Keratinocyte (primary cell): Measurements from ENCODE around the gene RHOT1. TPM values are rescaled to one million over a fixed set of nuclear protein-coding genes. Genes with fewer than 3 reads are reported as not detected.

Experiments
- DNase-seq: peaks from one replicate; pipeline ENCODE4 v3.0.0-alpha.2; 2011; ENCODE audit warnings: low read depth, missing footprints, low spot score
- FAIRE-seq: peaks from 2 replicates; lab custom pipeline; 2011; peaks lifted over from hg19 to GRCh38; lab: Jason Lieb, UNC
- H2AFZ ChIP-seq: 2 replicates; pipeline ENCODE4 v1.6.0; 2012; ENCODE audit warnings: low read length, control low read depth, inconsistent platforms; ENCODE audit not compliant: control insufficient read depth
- H3K27ac ChIP-seq: 2 replicates; pipeline ENCODE4 v1.5.1; 2011; ENCODE audit warnings: low read length; ENCODE audit not compliant: control insufficient read depth, insufficient read depth
- H3K27me3 ChIP-seq: 3 replicates; pipeline ENCODE4 v1.6.0; 2011; ENCODE audit warnings: low read length; ENCODE audit not compliant: control insufficient read depth, insufficient read depth; ENCODE audit errors: extremely low read depth
- H3K36me3 ChIP-seq, 2 experiments: 2 replicates in 1 of 2; 3 replicates in 1 of 2; pipeline ENCODE4 v1.5.1; 2011; ENCODE audit warnings: low read length in 2 of 2, mild to moderate bottlenecking in 1 of 2; ENCODE audit not compliant: control insufficient read depth in 2 of 2, insufficient read depth in 2 of 2; ENCODE audit errors: extremely low read depth in 1 of 2
- H3K4me1 ChIP-seq: 3 replicates; pipeline ENCODE4 v1.5.1; 2011; ENCODE audit warnings: low read length; ENCODE audit not compliant: control insufficient read depth, insufficient read depth; ENCODE audit errors: extremely low read depth
- H3K4me2 ChIP-seq: 3 replicates; pipeline ENCODE4 v1.6.0; 2011; ENCODE audit warnings: low read depth, low read length; ENCODE audit not compliant: control insufficient read depth, insufficient read depth; ENCODE audit errors: extremely low read depth
- H3K4me3 ChIP-seq, 3 experiments: fragments of 200-600 bp in 1 of 3; sonication (generic) in 1 of 3; 2 replicates in 2 of 3; 3 replicates in 1 of 3; pipeline ENCODE4 v1.5.1; 2011 to 2016; ENCODE audit warnings: low read length in 3 of 3, mild to moderate bottlenecking in 3 of 3, control low read depth in 2 of 3, inconsistent platforms in 1 of 3, low read depth in 1 of 3, mixed read lengths in 1 of 3, mixed run types in 1 of 3, moderate library complexity in 1 of 3; ENCODE audit not compliant: control insufficient read depth in 2 of 3, insufficient read depth in 2 of 3; ENCODE audit errors: extremely low read depth in 1 of 3
- H3K79me2 ChIP-seq: 2 replicates; pipeline ENCODE4 v1.6.0; 2012; ENCODE audit warnings: low read length; ENCODE audit not compliant: control insufficient read depth, insufficient read depth
- H3K9ac ChIP-seq: 3 replicates; pipeline ENCODE4 v1.6.0; 2011; ENCODE audit warnings: low read length; ENCODE audit not compliant: control insufficient read depth, insufficient read depth; ENCODE audit errors: extremely low read depth
- H3K9me1 ChIP-seq: 3 replicates; pipeline ENCODE4 v1.6.0; 2011; ENCODE audit warnings: low read length; ENCODE audit not compliant: control insufficient read depth, insufficient read depth; ENCODE audit errors: extremely low read depth
- H3K9me3 ChIP-seq: 2 replicates; pipeline ENCODE4 v1.5.1; 2012; ENCODE audit warnings: low read depth, low read length; ENCODE audit not compliant: control insufficient read depth
- H4K20me1 ChIP-seq: 3 replicates; pipeline ENCODE4 v1.6.0; 2011; ENCODE audit warnings: low read length; ENCODE audit not compliant: control insufficient read depth, insufficient read depth; ENCODE audit errors: extremely low read depth
- CTCF ChIP-seq, 3 experiments: IDR thresholded peaks in 1 of 3; conservative IDR thresholded peaks in 1 of 3; optimal IDR thresholded peaks in 1 of 3; 2 replicates in 2 of 3; 3 replicates in 1 of 3; pipeline versions ENCODE3 to v1.5.1; 2011; ENCODE audit warnings: low read length in 3 of 3, mild to moderate bottlenecking in 3 of 3, moderate library complexity in 2 of 3, control low read depth in 1 of 3, inconsistent platforms in 1 of 3; ENCODE audit not compliant: insufficient read depth in 2 of 3; ENCODE audit errors: extremely low read depth in 1 of 3
- EZH2 ChIP-seq: IDR thresholded peaks from one replicate; pipeline ENCODE4 v1.6.1; 2012; ENCODE audit warnings: inconsistent platforms, mild to moderate bottlenecking, low read length, moderate library complexity
- dilution Hi-C: fragments of 300-500 bp; cut with MboI; formaldehyde crosslinking; loops from one replicate; pipeline ENCODE4 v1.7.0; 2020; ENCODE audit warnings: low sequenced_read_pairs; ENCODE audit not compliant: extremely low pct_ligation_motif_present
- polyA plus RNA-seq, 5 experiments: library from polyadenylated mRNA; depleted of rRNA in 3 of 5; stranded (reverse) in 3 of 5; stranded (forward) in 1 of 5; unstranded in 1 of 5; fragments of >200 nt; gene quantifications; 1 replicate in 1 of 5; 2 replicates in 3 of 5; 3 replicates in 1 of 5; pipeline versions ENCODE4 v1.2.1 to v1.2.3, GENCODE V29; 2011 to 2012; ENCODE audit warnings: missing spikeins in 2 of 5, low read depth in 1 of 5, low replicate concordance in 1 of 5

Gene RHOT1
- polyA plus RNA-seq, 1 donor (not counting 4 experiments of a cell fraction or from before 2014, with no cell fraction given) = 50.4 TPM

DNA sequence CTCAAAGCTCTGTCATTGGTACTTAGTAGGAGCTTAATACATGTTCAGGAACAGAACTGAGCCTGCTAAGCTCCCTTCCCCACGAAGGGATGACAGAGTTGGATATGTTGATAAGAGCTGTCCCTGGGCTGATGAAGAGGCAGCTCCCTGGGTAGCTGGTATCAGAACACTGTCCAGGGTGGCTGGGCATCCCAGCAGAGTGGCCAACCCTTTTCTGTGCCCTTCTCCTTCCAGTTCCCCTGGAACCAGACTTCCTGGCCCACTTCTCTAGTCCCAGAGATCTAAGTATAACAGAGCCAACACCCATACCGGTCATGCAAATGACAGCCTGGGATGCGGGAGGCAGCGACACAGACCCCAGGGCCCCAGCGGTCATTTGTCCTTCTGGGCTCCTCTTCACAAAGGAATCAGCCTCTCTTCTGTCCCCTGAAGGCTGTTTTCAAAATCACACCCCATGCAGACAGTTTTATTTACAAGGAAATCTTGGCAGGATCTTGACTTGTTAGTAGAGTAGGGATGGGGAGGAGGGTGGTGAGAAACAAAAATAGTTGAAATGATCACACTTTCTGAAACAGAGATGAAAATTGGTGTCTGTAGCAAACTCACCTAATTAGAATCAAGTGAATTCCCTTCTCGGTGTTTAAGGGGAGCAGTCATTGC, 122.0 kb downstream of the RHOT1 start:
- no peaks in the 10 kb centered on the region for H3K4me1 ChIP-seq
- no peak overlapping the region for H3K4me3 ChIP-seq
- H3K9me1 ChIP-seq = no peaks in the 10 kb centered on the region
- DNase-seq (no peak), FAIRE-seq (no peak)
- H3K9me3 ChIP-seq = no peaks in the 10 kb centered on the region
- no peak overlapping the region for H3K9ac ChIP-seq
- no peaks in the 10 kb centered on the region for H3K36me3 ChIP-seq
- no peak overlapping the region for H3K27ac ChIP-seq
- no peak overlapping the region for H2AFZ ChIP-seq
- no peaks in the 10 kb centered on the region for H4K20me1 ChIP-seq
- H3K4me2 ChIP-seq = no peak overlapping the region
- H3K79me2 ChIP-seq = no peaks in the 10 kb centered on the region
- no peak for TF ChIP-seq CTCF (optimal IDR thresholded peaks at IDR 0.05 in 1 of 3, IDR thresholded peaks at IDR 0.05 in 1 of 3, conservative IDR thresholded peaks at IDR 0.05 in 1 of 3; ENCODE audit: extremely low read depth in 1 of 3, insufficient read depth in 2 of 3, low read length in 3 of 3)
- dilution Hi-C loops = no loop called here
- H3K27me3 ChIP-seq = peaks cover 77% of the 10 kb centered on the region

DNA sequence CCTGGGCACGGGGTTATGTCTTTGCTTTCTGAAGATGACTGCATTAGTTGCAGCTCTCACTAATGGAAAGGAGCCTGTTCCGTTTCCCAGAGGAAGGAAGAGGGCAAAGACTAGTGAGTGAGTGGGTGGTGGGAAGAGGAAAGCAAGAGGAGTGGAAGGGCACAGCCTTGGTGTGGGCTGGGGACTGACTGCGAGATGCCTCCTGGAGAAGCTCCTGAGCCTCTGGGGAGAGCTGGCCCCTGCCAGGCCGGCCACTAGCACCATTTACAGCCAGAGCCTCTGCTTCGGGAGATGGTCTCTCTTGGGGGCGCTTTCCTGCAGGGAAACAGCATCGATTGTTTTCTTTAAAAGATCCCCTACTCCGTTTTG, 122.5 kb downstream of the RHOT1 start:
- H2AFZ ChIP-seq = no peak overlapping the region
- TF ChIP-seq EZH2 (no peak), CTCF (optimal IDR thresholded peaks at IDR 0.05 in 1 of 3, IDR thresholded peaks at IDR 0.05 in 1 of 3, conservative IDR thresholded peaks at IDR 0.05 in 1 of 3; ENCODE audit: extremely low read depth in 1 of 3, insufficient read depth in 2 of 3, low read length in 3 of 3) (no peak)
- dilution Hi-C loops = no loop called here
- no peaks in the 10 kb centered on the region for H3K79me2 ChIP-seq
- no peak for FAIRE-seq
- H3K4me2 ChIP-seq = no peak overlapping the region
- no peaks in the 10 kb centered on the region for H3K9me1 ChIP-seq
- no peaks in the 10 kb centered on the region for H4K20me1 ChIP-seq
- no peaks in the 10 kb centered on the region for H3K9me3 ChIP-seq
- H3K4me1 ChIP-seq = no peaks in the 10 kb centered on the region
- H3K4me3 ChIP-seq = no peak overlapping the region
- H3K27me3 ChIP-seq = peaks cover 79% of the 10 kb centered on the region
- no peak overlapping the region for H3K9ac ChIP-seq
- H3K36me3 ChIP-seq = no peaks in the 10 kb centered on the region
- H3K27ac ChIP-seq = no peak overlapping the region
- no peak for DNase-seq
